Activated T-cell treated with anti-CD3 and anti-CD28 coated beads for 1 hour (primary cell): ENCODE results near the gene LRRC31.

Source experiments
- DNase-seq: peaks from one replicate; pipeline ENCODE4 v3.0.0-alpha.2; 2020; ENCODE audit warnings: low read depth

Gene LRRC31

DNA sequence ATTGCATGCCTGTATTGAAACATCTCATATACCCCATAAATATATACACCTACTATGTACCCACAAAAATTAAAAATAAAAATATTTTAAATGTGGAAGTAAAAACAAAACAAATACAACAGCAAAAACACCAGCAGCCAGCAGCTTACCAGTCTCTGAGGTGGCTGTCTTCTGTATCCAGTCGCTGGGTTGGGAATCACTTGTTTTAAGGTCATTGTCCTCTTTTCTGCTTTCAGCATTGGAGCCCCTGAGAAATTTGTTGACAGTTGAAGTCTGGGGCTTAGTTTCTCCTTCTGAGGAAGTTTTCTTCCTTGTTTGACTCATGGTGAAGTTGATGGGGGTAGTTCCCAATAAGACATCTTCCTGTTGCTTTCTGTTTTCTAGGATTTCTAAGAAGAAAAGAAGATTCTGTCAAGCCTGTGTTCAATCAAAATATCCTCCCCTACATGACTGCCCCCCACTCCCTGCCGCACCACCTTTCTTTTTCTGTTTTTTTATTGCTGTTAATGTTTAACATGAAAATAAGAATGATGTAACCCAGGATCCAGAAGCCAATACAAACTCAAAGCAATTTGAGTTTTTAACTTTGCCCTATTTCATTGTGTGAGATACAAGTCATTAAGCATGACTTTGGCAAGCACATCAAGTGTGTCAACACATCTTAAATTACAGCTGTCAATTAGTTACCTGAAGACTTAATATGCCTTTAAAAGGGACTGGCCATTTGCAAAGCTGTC is at the start of gene LRRC31:
TSS of gene LRRC31 (minus strand) at position 452 of the 737 bp plus-strand sequence. CDS start at position 324, 128 bp downstream.
- DNase-seq, result no peak

DNA sequence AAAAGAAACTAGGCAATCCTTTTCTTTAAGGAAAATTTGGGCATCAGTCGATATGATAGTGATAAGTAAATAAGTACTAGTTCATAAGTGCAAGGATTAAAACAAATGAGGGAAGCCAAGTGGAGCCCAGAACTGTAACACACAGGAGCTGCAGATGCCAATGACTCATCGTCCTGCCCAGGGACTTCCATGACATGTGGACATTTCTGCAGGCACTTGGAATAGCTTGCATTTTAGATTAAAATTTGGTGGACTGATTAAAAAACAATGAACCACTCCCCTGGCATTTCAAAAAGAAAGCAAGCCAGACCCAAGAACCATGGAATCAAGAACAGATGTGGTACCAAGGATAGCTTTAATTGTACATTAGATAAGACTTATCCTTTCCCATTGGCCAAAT is 44.6 kb upstream of the LRRC31 start:
- DNase-seq, result no peak

DNA sequence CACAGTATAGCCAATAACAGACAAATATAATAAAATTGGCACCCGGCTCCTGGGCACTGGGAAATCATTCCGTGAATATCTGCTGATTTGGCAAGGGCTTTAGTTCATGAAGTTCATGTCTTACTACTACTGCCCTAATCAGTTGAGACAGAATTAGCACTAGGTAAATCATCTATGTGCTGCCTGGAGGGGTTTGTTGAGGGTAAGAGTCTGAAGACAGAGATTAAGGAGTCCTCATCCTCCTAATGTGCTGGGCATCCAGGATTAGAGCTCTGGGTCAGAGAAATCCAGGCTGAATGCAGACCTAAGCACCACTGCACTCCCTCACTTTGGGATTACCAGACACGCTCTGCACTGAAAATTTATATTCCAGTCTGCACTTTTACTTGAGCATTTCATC is 43.6 kb upstream of the LRRC31 start:
- DNase-seq, result no peak

DNA sequence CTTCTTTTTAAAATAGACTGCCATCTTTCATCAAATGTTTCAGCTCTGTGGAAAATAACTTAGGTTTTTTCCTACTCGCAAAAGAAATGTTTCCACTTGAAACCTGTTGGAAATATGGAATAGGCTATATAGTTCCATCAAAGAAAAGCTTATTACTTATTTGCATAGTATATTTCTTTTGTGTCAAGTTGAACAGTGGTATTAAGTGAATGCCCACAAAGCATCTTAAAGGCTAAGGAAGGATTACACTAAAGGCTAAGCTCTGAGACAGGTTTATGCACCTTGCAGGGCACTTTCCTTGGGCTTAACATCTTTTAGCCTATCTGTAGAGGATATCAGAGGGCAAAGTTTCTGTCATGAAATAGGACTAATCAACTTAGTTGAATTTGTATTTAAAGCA is 41.5 kb upstream of the LRRC31 start, which contains the start of gene SAMD7:
TSS of gene SAMD7 (plus strand) at position 301 of the 400 bp plus-strand sequence. CDS start 7,927 bp downstream, outside the sequence.
- no peak for DNase-seq

DNA sequence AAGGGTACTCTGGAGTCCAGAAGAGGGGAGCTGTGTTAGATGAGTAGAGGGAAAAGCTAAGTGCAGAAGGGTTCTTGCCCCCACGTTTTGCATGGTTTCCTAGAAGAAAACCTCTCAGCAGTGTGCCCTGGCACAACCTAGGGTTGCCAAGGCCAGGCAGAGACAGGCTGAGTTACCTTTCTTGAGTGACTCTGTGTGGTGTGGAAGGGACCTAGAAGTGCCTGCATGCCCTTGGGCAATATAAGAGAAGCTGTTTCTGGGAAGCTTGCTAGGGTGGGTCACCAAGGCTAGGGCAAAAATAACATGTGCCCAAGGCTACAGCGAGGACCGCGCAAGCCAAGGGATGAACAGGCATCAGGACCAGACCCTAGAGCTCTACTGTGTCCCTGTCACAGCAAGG is 38.2 kb upstream of the LRRC31 start:
- no peak for DNase-seq

DNA sequence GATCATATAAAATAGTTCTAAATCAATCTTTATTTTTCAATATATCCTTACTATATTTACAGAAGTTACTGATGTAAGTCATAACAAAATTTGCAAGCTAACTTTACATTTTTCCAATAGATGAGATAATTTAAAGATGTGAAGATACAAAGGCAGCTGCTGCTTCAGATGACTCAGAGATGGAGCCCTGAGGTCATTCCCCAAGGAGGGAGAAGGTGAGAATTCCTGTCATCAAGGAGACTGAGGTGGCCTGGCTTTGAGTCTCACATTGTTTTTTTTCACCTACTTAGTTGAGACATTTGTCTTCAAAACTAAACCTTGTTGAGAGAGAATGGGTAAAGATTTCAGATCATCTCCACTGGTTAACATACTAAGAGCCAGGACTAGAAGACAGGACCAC is 37.7 kb upstream of the LRRC31 start:
- no peak for DNase-seq

DNA sequence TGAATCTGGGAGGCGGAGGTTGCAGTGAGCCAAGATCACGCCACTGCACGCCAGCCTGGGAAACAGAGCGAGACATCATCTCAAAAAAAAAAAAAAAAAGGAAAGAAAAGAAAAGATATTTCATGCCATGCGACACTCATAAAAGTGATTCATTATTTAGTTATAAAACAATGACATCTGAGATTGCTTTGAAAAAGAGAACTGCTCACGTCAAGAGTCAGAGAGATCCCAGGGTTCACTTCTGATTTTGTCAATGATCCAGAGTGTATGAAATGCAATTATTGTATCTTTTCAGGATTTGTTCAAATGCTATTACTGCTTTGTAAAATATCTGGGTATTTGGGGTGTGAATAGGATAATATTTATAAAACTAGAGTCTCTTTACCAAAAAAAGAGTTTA is 35.7 kb upstream of the LRRC31 start:
- DNase-seq, result no peak

DNA sequence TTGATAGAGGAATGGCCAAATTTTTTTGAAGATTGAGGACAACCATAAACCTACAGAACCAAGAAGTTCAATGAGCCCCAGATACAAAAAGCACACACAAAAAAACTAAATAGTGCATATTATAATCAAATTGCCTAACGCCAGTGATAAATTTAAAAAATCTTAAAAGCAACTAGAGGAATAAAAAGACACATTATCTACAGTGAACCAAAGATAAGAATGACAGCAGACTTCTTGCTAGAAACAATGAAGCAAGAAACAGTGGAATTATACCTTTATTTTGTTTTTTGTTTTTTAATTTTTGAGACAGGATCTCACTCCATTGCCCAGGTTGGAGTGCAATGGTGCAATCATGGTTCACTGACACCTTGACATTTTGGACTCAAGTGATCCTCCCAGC is 31.7 kb upstream of the LRRC31 start:
- no peak for DNase-seq

DNA sequence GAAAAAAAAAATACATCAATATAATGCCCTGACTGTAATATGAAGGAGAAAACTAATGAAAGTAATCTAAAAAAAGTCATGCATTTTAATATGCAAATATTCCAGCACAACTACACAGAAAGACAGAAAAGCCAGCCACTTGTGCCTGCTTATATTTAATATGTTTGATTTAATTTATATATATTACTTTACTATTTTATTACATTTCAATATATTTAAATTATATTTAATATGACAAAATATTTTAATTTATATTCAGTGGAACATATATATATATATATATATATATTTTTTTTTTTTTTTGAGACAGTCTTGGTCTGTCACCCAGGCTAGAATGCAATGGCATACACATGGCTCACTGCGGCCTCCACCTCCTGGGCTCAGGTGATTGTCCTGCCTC is 27.5 kb upstream of the LRRC31 start:
- DNase-seq, result no peak

DNA sequence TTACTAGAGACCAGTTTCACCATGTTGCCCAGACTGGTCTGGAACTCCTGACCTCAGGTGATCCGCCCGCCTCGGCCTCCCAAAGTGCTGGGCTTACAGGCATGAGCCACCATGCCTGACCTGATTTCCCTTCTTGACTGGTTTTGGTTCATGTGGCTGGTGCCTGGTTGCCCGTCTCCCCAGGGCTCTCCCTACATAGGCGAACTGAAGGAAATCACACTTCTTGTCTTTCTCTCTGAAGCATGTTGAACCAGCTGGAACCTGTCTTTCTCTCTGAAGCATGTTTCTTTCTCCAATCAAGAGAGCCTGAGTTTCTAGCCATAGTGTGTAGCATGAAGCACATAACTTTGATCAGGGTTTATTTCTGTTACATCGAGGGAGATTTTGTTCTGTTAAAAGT is 25.3 kb upstream of the LRRC31 start:
- DNase-seq, result no peak

DNA sequence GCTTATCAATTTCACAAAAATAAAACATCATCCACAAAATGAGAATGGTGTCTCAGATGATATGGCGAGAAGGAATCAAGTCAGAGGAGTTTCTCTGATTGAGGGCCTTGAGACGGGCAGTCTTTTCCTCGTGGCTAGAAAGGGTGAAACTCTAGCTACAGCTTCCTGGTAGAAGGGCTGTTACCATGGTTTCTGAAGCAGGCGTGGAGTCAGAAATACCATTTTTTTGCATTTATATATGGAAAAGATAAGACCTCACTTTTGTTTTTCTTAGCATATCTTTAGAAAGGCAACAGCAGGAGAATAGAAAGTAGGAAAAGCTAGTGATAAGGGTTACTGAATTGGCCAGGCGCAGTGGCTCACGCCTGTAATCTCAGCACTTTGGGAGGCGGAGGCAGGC is 24.4 kb upstream of the LRRC31 start:
- DNase-seq, result no peak

DNA sequence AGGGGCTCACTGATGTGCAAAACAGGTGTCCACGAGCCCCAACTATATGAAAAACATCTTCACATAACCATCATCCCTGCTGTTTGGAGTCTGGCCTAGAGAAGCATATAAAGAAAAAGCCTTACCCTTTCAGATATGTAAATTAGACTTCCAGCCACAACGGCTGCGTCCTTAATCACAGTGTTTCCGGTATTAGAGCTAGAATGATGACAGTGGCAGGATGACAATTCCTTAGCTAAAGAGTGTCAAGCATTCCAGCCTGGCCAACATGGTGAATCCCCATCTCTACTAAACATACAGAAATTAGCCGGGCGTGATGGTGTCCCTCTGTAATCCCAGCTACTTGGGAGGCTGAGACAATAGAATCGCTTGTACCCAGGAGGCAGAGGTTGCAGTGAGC is 22.2 kb upstream of the LRRC31 start:
- no peak for DNase-seq

DNA sequence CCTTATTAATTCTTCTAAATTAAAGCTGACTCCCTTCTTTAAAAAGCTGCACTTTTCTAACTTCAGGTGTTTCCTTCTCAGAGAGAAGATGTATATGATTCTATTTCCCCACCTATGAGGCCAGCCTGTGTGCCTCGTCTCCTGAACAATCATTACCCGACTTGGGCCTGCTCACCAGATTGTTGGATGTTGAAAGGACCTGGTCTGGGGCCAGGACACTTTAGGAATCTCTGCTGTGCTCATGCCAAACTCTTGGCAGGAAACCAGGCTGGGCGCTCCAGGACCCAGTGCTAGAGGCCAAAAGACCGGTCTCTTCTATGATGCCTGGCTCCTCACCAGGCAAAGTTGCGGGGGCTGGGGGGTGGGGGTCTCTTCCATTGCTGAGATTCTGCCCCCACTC is 16.9 kb upstream of the LRRC31 start:
- DNase-seq, result no peak

DNA sequence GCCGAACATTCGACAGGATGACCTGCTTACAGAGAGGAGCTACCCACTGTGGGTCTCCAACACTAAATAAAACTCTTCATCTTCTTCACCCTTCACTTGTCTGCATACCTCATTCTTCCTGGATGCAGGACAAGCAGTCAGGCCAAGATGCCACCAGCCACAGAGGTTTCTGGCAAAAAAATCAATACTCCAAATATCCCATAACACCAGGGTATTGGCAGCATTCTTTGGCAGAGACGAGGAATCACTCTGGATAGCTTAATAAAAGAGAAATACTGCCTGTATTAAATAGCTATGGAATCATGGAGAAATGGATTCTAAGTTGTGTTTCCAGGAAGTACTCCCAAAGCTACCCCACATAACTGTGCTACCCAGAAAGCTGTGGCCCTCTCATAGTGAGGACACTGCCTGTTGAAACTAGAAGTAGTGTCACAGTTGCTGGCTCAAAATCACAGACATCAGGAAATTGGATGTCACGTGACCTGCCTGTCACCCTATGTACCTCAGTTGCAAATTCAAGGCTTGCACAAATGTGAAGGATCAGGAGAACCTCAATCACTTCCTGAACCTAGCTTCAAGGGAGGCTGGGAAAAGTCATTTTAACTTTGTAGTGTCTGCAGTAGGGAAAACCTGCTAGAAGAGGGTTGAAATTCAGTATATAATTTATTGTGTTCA is 11.0 kb upstream of the LRRC31 start:
- no peak for DNase-seq

DNA sequence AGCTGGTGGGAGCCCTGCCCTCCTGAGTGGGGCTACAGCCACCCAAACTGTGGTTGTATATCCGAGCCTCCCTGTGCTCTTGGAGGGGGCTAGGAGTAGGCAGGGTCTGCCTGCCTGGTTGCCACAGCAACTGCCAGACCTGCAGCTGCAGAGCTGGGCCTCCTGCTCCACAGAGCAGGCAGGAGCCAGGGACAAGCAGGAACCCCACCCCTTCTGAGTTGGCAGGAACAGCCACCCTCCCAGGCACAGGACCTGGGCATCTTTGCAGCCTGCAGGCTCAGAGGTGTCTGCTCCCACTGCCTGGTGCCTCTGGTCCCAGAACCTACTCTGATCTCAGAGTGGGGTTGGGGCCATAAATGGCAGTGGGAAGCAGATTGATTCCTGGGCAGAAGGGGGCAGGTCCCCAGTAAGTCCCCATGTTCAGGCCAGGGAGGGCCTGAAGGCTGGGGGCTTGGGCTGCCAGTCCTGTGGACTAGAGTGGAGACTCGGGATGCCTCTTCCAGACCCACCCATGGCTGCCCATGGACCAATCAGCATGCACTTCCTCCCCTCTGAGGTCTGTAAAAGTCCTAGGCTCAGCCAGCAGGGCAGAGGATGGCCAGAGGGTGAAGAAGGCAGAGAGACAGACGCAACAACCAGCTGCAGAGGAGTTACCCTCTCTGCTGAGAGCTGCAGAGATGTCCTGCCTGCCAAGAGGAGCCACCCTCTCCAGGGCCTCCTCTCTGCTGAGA is 10.3 kb upstream of the LRRC31 start:
- no peak for DNase-seq

DNA sequence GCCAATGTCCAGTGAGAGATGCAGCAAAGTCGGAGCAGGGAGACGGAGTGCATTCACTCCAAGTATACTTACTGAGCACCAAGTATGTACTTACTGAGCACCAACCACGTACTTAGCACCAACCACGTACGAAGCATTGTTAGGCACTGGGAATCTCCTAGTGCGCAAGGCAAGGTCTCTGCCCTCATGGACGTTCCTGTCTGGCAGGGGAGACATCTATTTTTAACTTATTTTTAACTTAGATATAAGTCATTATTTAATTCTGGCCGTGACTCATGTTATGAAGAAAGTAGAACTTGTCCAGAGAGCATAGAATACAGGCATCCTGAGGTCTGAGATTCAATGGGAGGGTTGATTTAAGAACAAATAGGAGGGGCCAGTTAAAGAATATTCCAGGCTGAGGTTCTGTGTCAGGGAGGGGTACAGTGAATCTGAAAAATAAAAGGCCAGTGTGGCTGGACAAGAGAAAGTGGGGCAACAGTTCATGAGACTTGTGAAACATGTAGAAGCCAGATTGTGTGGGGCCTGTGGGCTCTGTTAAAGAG is 9.3 kb upstream of the LRRC31 start:
- no peak for DNase-seq

DNA sequence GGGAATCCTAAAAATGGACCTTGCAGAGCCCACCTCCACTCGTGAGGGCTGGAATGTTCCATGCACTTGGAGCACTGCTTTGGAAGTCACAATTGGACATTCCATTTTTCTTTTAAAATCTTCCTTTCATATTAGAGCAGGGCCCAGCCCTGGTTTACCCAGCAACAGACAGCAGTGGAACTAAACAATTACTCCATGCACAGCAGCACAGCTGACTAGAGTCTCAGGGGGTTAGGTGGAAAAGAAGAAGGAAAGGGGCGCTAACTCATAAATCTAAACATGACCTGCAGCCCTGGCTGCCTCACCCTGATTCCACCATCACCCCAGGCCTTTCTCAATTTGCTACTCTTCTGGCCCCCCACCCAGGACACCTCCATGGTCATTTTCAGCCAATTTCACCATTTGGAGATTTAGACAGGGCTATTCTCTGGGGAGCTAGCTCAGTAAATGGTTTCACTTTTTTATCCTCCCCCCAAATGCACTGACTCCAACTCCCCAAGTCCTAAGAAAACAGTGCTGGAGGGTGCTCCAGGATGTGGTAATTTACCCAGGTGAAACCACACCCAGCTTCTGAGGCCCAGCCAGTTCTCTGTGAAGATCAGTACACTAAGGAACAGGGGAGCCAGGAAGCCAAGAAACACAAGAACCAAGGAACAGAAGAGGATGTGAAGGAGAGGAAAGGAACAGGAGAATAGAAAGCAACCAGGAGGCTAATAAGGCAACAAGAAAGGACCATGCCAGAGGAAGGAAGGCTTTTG is 1.6 kb upstream of the LRRC31 start:
- no peak for DNase-seq

DNA sequence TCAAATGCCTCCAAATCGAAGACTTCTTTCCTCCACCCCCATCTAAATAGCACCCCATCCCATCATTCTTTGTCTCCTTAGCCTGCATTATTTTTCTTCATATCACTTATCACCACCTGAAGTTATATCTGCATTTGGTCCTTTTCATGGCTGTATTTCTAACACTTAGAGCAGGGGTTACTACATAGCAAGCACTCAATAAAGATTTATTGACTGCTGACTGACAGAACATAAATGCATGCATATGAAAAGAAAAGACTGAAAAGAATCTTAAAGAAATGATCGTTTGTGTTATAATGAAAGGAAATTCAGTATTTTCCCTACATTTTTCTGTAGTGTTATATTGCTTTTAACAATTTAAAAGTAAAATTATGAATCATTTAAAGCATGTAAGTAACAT is 1.4 kb downstream of the LRRC31 start:
- DNase-seq, result no peak

DNA sequence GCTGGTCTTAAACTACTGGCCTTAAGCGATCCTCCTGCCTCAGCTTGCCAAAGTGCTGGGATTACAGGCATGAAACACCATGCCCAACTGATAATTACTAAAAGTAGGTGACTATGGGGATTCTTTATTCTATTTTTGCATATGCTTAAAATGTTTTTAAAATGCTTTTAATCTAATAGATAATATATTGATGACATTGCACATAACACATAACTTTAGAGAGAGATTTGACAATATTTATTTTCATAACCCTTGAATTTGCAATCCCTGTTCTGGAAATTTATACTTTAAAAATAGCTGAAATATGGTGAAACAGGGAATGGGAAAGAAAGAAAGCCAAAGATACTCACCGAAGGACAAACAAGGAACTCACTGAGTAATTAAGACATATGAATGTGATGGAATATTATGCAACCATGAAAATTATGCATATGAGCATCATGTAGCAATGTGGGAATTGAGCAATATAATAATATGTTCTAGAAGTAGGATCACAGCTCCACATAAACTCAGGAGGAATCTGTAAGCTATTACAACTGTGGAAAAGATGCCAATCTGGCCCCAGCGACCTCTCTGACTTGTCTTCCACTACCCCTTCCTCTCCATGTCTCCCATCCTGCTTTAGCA is 2.0 kb downstream of the LRRC31 start:
- DNase-seq, result no peak

DNA sequence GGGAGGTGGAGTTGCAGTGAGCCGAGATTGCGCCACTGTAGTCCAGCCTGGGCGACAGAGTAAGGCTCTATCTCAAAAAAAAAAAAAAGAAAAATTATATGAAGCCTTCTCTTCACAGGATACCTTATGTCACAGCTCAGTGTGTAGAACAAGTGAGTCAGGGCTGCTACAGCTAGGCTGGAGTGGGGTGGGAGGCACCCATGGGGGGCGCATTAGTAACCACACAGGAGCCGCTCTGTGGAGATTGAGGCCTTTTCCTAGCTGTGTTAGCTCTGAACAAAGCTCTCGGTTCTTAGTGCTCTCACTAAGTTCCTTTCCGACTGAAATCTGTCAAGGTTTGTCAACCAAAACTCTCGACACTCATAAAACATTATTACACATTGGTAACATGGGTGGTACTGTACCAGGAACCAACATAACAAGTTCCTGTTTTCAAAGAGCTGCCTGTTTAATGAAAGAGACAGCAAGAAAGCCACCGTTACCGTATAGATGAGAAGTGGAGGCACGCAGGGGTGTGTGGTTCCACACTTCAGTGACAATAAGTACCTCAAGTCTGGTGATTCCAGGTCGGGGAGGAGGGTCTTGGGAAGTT is 4.5 kb downstream of the LRRC31 start:
- no peak for DNase-seq

DNA sequence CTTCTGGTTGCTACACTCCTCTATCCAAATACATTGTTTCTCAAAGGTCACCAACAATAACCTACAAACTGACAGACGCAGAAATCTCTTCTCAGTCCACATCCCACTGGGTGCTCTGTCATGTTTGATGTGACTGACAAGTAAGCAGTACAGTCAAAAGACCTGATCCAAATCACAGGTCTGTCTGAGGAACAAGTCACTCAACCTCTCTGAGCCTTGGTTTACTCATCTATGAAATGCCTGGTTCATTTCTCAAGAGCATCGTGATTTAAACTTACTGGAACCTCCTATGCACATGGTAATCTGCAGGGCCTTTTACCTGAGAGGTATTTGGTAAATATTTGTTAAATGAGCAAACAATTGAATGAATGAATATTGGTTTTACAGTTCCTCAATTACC is 5.5 kb downstream of the LRRC31 start:
- DNase-seq, result no peak
